RPMI7951 (cell line): Measurements from ENCODE around the gene HPS3. TPM values are rescaled to one million over a fixed set of nuclear protein-coding genes. Genes with fewer than 3 reads are reported as not detected.
A peak's percentile ranks its signal among the peaks of the same experiment; 100 is the strongest.
"Not testable (repeated sequence)": the region's sequence is repeated elsewhere in the genome, so short reads cannot be mapped to it uniquely, and the experiment has no call there.

Experiments
- DNase-seq: peaks from one replicate; pipeline ENCODE4 v3.0.0-alpha.2; 2012; ENCODE audit warnings: low read depth
- total RNA-seq: library from RNA; depleted of rRNA; stranded (reverse); fragments of >200 nt; shearing (Covaris generic); gene quantifications from 2 replicates; pipeline ENCODE4 v1.2.3, GENCODE V29; 2014

Gene HPS3
- total RNA-seq, 1 experiment from 2014 or later, result 50.3 TPM

DNA sequence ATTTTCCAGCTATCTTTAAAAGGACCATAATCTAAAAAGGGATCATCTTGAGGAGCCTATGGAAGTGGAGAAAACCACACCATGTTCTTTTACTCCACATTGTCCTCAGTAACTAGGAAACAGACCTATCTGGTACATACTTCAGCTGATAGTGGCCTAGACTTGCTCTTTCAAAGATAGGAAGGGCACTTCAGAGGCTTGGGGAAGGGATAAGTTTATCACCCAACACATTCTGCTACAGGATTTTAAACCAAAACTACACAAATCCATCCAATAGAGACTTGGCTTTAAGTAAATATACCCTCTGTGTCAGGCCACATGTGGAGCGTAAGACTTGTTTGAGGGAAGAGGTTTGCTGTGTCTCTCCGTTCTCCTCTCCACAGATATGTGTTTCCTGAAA is 56.8 kb downstream of the HPS3 start:
- no peak for DNase-seq

- peak; percentile 41 for DNase-seq
Measured at GRCh38 chr3:149186721-149187120, 57.3 kb downstream of the HPS3 start.

GRCh38 chr3:149188494-149188893 is 59.1 kb downstream of the HPS3 start:
- no peak for DNase-seq

DNA sequence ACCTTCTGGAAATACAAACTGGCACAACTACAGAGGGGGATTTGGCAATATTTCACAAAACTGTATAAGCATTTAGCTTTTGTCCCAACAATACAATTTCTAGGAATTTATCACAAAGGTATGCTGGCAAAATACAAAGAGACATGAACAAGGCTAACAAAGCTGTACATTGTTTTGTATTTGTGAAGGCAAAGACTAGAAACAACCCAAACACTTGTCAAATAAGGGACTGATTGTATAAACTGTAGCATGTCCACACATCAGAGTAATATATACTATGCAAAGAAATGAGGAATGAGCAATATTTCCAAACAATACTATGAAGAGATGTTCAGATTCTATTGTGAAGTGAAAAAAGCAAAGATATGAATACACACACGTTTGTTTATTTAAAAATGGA is 65.8 kb downstream of the HPS3 start:
- DNase-seq, result no peak

DNA sequence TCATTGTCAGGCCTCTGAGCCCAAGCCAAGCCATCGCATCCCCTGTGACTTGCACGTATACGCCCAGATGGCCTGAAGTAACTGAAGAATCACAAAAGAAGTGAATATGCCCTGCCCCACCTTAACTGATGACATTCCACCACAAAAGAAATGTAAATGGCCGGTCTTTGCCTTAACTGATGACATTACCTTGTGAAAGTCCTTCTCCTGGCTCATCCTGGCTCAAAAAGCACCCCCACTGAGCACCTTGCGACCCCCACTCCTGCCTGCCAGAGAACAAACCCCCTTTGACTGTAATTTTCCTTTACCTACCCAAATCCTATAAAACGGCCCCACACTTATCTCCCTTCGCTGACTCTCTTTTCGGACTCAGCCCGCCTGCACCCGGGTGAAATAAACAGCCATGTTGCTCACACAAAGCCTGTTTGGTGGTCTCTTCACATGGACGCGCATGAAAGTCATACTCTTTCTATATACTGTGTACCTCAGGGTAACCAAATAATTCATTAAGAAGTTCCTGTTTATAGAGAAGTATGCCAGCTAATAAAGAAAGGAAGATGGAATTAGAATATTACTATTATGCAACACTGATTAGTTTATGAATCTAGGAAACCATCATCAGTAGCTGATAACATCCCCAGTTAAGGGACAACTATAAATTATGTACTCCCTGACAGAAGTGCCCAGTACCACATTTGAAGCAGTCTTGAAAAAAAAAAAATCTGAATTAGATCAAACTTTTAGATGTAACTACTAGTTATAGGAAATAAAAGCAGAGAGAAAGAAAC is 67.6 kb downstream of the HPS3 start:
- DNase-seq, result not testable (repeated sequence)

- no peak for DNase-seq
Measured at GRCh38 chr3:149197669-149198068, 68.2 kb downstream of the HPS3 start.

DNA sequence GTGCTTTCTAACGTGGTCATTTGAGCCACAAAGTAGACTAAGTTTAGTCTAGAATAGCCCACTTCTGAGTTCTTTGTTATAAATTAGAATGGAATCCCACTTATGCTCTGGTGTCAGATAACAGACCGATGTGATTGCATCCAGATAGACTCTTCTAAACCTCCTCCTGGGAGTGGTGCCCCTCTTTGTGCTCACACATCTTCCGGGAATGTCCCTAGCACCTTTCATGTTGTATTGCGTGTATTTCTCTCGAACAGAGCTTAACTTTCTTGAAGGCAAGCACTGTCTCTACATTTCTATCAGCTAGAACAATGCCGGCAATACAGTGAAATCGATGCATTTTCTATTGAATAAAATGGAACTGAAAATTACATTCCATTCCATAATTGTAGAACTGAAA is 69.2 kb downstream of the HPS3 start:
- DNase-seq, result no peak

DNA sequence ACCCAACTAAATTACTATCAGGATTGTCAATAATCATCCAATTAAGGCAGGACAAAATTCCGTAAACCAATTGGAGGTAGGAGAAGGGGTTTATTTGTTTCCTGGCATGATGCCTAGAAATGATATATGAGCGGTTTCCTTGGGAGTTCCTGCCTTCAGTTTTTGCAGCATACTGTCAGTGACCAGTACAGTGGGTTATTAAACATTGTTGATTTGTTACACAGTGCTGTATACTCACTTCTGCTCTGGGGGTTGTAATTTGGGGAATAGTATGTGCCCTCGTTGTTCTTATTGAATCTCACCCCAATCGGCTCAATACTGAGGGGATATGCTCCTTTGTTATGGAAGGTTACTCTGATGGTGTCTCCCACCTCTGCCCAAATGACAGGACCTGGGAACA is 70.0 kb downstream of the HPS3 start:
- DNase-seq, result no peak

GRCh38 chr3:149203758-149204157 is 74.3 kb downstream of the HPS3 start:
- no peak for DNase-seq

GRCh38 chr3:149204390-149204991 is 75.1 kb downstream of the HPS3 start:
- DNase-seq, result no peak

DNA sequence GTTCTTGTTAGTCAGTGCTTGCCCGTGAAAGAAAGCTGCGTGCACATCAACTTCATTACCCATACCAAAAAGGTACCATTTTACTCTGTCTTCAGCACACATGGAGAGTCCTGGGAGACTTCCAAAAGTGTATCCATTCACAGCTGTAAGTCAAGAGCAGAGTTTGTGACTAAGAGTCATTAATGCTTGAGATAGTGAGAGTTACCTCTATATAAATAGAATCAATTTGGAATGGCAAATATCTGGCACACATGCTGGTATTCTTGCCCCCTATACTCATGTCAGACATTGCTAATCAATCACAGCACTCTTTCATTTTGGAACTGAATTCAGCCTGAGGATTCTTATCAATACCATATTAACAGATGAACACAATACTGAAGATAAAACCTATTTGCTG is 78.0 kb downstream of the HPS3 start:
- DNase-seq, result no peak

- DNase-seq, result no peak
Measured at GRCh38 chr3:149209431-149209830, 80.0 kb downstream of the HPS3 start.

GRCh38 chr3:149212386-149212785 is 82.9 kb downstream of the HPS3 start:
- DNase-seq, result no peak

DNA sequence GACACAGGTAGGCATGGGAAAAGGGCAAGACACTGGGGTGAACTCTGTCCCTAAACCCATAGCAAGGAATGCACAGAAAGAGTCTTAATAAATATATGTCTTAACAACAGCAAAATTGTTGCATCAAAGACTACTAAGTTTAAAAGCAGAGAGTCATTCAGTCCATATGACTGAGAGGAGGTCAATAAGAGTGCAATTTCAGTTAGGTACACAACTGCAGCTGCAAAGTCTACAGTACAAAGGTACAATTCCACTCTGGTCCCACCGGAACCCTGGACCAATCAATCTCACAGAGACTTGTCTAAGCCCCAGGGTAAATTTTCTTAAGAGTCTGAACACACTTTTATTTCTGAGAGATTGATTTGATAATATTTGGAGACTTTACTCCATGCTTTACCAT is 85.3 kb downstream of the HPS3 start:
- no peak for DNase-seq

DNA sequence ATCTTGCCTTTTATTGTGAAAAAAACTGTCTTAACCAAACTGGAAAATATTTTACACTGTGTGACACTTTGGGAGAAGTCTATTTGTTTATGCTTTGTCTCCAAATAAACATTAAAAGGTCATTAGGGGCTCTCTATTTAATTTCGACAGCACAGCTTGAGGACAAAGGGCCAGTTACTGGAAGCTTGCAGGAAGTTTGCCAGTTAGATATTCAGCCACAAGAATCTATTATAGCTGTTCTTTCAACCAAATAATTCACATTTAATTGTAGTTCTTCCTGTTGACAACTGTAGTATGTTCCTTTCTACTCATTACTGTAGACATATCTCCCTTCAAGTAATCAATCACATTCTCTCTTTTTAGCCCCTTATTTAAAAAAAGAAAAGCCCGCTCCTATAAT is 86.1 kb downstream of the HPS3 start:
- DNase-seq, result no peak

DNA sequence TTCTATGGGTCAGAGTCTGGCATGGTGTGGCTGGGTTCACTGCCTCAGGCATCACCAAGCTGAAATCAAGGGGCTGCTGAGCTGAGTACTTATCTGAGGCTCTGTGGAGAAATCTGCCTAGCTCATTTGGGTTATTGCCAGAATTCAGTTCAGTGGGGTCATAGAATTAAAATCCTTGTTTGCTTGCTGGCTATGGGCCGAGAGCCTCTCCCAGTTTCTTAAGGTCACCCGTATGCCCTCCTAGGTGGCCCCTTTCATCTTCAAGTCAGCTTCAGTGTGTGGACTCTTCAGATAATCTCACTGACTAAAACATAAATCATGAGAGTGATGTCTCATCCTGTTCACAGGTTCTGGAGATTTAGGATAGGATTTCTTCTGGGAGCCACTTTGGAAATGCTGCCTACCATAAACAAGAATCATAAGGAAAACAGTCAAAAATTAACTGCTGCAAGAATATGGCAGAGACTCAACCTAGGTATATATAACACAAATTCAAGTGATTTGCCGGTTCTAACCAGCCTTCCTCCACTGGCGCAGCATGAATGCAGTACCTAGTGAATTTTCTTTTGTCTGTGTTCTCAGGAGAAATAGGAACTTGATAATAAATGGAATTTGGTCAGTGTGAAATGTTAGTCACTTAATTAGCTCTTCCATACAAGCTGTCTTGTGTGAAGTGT is 86.9 kb downstream of the HPS3 start:
- DNase-seq, result peak; percentile 41

- no peak for DNase-seq
Measured at GRCh38 chr3:149217347-149217746, 87.9 kb downstream of the HPS3 start.

- DNase-seq, result not testable (repeated sequence)
Measured at GRCh38 chr3:149219380-149220121, 90.1 kb downstream of the HPS3 start.

GRCh38 chr3:149221783-149222517 is 92.5 kb downstream of the HPS3 start, which contains the start of gene CP:
CP (minus strand) TSS chr3:149221829; CDS start chr3:149221792, 37 bp downstream.
- no peak for DNase-seq
